ENCODE data around the gene SOX13.
"Not testable (repeated sequence)": the region's sequence is repeated elsewhere in the genome, so short reads cannot be mapped to it uniquely, and the experiment has no call there.

Gene SOX13

DNA sequence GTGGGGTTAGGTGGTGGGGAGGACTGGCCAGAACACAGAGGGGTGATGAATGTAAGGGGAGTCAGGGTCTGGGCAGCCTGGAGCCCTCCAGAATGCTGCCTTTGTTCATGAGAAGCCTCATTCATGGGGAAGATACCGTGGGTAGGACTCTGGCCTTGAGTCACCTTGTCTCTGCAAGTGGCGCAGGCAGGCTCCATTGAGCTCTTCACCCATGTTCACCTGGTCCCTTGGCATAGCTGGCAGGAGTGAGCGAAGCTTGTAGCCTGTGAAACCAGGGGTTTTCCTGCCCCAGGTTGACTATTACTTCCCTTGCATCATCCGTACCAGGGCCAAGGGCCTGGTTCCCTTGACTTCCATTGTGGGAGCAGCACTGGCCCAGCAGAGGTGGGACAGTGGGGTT lies 25.8 kb downstream of the SOX13 start:
- Histone ChIP-seq H3K4me1 (ENCODE audit: insufficient read depth, low read length) (peaks cover 55% of the 10 kb centered on the region), H3K9ac (ENCODE audit: low read depth, low read length) (no peak overlapping the region), H3K9me3 (ENCODE audit: control insufficient read depth, insufficient read depth, low read length) (no peaks in the 10 kb centered on the region), H3K36me3 (ENCODE audit: insufficient read depth, low read length) (no peaks in the 10 kb centered on the region)

DNA sequence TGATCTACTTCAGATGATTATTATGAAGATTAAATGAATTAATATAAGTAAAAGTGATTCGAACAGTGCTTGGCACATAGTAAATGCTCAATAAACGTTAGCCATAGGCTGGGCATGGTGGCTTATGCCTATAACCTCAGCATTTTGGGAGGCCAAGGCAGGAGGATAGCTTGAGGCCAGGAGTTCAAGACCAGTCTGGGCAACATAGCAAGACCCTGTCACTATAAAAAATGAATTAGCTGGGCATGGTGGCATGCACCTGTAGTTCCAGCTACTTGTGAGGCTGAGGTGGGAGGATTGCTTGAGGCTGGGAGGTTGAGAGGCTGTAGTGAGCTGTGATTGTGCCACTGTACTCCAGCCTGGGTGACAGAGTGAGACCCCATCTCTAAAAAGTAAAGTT lies 26.8 kb downstream of the SOX13 start:
- H3K9me3 ChIP-seq (ENCODE audit: control insufficient read depth, insufficient read depth, low read length); H3K9ac ChIP-seq (ENCODE audit: low read depth, low read length); H3K36me3 ChIP-seq (ENCODE audit: insufficient read depth, low read length): not testable (repeated sequence)
- peaks cover 55% of the 10 kb centered on the region for H3K4me1 ChIP-seq (ENCODE audit: insufficient read depth, low read length)

DNA sequence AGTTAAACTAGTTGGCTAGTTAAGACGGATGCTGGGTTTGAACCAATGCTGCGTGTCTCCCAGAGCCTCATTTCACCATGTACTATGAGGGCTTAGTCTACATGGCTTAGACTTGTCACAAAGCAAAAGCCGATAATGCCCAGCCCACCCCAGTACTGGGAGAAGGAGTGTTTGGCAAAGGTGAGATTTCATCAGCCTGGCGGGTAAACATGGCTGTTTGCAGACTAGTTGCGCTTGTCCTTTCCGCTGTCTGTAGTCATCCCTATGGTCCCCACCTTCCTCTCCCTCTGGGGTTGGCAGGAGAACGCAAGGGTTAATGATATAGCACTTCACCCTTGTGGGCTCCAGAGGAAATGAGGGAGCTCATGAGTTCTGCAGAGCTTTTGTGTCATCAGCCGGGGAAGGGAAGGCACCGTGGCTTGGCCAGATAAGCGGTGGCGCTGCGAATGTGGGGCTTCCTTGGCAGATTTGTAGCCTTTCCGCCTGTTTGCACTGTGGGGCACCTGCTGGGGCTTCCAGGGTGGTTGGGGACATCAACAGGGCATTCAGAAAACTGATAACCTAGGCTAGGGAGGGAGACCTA lies 29.2 kb downstream of the SOX13 start:
- peaks cover 55% of the 10 kb centered on the region for H3K4me1 ChIP-seq (ENCODE audit: insufficient read depth, low read length)
- no peak overlapping the region for H3K9ac ChIP-seq (ENCODE audit: low read depth, low read length)
- H3K36me3 ChIP-seq (ENCODE audit: insufficient read depth, low read length) = no peaks in the 10 kb centered on the region
- no peaks in the 10 kb centered on the region for H3K9me3 ChIP-seq (ENCODE audit: control insufficient read depth, insufficient read depth, low read length)

DNA sequence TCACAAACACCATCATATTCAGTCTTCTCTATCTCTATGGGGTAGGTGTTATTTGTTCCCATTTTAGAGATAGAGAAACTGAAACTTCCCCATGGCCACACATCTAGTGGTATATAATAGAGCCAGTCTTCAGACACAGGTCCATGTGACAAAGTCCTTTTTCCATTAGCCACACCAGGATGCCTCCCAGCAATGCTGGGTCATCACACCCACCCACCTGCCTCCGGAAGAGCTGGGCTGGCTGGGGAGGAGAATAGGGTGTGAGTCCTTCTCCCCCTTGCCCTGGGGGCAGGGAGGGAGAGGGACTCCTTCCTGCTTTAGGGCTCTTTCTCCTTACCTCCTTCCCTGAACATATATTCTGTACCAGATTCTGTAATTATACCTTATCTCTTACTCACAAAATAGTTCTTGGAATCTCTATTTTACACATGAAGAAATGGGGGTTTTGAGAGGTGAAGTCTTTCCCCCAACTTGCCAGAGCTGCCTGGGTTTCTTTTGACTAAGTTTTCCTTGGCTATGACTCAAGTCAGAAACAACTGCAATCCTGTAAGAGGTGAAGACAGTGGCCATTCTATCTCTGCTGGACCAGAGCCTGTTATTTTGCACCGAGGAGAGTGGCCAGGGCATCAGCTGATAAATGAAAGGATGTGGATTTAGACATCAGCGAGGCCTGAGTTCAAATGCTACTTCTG lies 30.0 kb downstream of the SOX13 start:
- Histone ChIP-seq H3K36me3 (ENCODE audit: insufficient read depth, low read length) (no peaks in the 10 kb centered on the region), H3K9ac (ENCODE audit: low read depth, low read length) (no peak overlapping the region), H3K4me1 (ENCODE audit: insufficient read depth, low read length) (peaks cover 63% of the 10 kb centered on the region), H3K9me3 (ENCODE audit: control insufficient read depth, insufficient read depth, low read length) (no peaks in the 10 kb centered on the region)

DNA sequence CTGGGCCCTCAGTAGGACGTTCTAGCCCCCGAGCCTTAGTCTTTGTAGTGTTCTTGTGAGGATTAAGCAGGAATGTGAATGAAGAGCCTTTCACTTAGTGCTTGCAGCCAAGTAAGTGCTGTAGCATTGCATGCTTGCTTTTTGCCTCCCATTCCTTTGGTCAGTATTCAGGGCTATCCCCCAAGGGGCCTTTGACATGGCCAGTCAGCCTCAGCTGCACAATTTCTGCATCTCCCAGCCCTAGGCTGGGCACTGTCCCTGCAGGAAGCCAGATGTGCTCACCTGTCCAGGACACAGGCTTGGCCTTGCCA lies 30.5 kb downstream of the SOX13 start:
- Histone ChIP-seq H3K4me1 (ENCODE audit: insufficient read depth, low read length) (peaks cover 67% of the 10 kb centered on the region), H3K9me3 (ENCODE audit: control insufficient read depth, insufficient read depth, low read length) (no peaks in the 10 kb centered on the region)

DNA sequence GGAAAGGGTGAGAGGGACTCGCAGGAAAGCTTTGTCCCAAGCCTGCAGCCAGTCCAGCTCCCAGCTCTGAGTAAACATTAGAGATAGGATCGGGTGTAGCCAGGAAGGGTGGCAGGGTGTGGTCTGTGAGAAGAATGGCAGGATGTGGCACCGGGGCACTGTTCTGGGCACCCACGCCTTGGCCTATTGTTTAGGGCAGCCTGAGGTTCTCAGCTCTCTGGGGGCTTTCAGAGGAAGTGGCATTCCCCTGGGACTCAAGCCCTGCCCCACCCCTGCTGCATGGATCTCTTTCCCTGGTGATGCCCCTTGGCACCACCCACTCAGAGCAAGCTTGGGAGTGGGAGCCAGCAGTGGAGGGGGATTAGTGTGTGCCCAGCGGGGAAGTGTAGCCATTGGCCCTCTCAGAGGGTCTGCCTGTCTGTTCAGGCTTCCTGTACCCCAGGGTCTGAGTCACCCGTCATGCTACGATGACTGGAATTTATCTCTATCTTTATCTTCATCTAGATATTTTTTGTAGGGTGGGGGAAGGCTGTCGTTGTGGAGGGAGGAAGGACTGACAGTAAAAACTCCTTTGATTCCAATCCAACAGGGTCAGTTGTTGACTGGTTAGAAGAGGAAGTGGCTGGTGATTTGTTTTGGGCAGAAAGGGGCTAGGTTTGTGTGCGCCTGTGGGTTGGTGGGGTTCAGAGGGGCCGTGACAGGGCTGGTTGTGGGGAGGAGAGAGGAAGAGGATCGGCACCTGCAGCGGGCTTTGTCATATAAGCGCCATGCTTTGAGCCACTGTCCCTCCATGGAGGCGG lies 31.6 kb downstream of the SOX13 start:
- peaks cover 70% of the 10 kb centered on the region for H3K4me1 ChIP-seq (ENCODE audit: insufficient read depth, low read length)
- H3K9ac ChIP-seq (ENCODE audit: low read depth, low read length) = no peak overlapping the region
- no peaks in the 10 kb centered on the region for H3K36me3 ChIP-seq (ENCODE audit: insufficient read depth, low read length)
- no peaks in the 10 kb centered on the region for H3K9me3 ChIP-seq (ENCODE audit: control insufficient read depth, insufficient read depth, low read length)

More for the DNA sequence above, 30.5 kb downstream of the SOX13 start:
- no peak overlapping the region for H3K9ac ChIP-seq (ENCODE audit: low read depth, low read length)
- H3K36me3 ChIP-seq (ENCODE audit: insufficient read depth, low read length) = no peaks in the 10 kb centered on the region

DNA sequence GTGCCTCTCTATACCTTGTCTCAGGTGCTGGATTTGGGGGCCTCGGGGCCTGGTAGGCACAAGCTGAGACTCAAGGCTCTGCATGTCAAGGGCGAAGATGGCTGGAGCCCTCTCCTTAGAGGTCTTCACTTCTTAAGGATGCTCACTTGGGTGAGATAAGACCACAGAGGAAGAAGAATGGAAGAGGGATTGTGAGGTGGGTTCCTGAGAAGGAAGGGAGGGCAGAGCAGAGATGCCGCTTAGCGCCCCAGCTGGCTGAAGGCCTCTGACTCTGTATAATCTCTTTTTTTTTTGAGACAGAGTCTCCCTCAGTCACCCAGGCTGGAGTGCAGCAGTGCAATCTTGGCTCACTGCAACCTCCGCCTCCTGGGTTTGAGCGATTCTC lies 32.2 kb downstream of the SOX13 start:
- H3K36me3 ChIP-seq (ENCODE audit: insufficient read depth, low read length) = no peaks in the 10 kb centered on the region
- no peak overlapping the region for H3K9ac ChIP-seq (ENCODE audit: low read depth, low read length)
- H3K4me1 ChIP-seq (ENCODE audit: insufficient read depth, low read length) = peaks cover 71% of the 10 kb centered on the region
- no peaks in the 10 kb centered on the region for H3K9me3 ChIP-seq (ENCODE audit: control insufficient read depth, insufficient read depth, low read length)

DNA sequence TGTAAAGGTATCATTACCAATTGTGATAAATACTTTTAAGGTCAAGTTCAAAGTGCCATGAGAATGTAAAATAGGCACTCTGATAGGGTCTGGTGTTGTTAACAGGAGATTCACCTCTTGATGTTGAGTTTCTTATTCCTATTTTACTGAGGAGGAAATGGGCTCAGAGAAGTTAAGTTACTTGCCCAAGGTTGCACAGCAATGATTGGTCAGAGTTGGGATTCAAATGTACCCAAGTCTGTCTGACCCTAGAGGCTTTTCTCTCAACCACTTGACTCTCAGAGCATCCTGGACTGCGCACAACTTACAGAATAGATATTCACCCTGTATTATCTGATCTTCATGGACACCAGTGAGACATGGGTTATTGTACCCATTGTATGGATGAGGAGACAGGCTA lies 33.9 kb downstream of the SOX13 start:
- H3K36me3 ChIP-seq (ENCODE audit: insufficient read depth, low read length) = no peaks in the 10 kb centered on the region
- no peaks in the 10 kb centered on the region for H3K9me3 ChIP-seq (ENCODE audit: control insufficient read depth, insufficient read depth, low read length)
- no peak overlapping the region for H3K9ac ChIP-seq (ENCODE audit: low read depth, low read length)
- H3K4me1 ChIP-seq (ENCODE audit: insufficient read depth, low read length) = peaks cover 75% of the 10 kb centered on the region

DNA sequence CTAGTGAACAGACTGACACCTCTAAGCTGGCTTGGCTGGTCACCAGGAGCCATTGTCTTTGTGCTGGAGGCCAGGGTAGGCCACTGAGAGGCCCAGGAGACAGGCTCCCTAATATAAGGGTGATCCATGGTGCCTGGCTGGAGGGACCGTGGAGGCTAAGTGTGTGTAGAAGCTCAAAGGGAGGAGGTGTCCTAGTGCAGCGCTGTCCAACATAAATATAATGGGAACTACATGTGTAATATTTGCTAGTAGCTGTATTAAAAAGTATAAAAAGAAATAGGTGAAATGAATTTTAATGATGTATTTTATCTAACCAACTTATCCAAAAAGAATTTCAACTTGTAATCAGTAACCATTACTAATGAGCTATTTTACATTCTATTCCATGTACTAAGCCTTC lies 35.0 kb downstream of the SOX13 start:
- H3K9me3 ChIP-seq (ENCODE audit: control insufficient read depth, insufficient read depth, low read length) = no peaks in the 10 kb centered on the region
- H3K4me1 ChIP-seq (ENCODE audit: insufficient read depth, low read length) = peaks cover 64% of the 10 kb centered on the region
- H3K36me3 ChIP-seq (ENCODE audit: insufficient read depth, low read length) = no peaks in the 10 kb centered on the region
- H3K9ac ChIP-seq (ENCODE audit: low read depth, low read length) = no peak overlapping the region

DNA sequence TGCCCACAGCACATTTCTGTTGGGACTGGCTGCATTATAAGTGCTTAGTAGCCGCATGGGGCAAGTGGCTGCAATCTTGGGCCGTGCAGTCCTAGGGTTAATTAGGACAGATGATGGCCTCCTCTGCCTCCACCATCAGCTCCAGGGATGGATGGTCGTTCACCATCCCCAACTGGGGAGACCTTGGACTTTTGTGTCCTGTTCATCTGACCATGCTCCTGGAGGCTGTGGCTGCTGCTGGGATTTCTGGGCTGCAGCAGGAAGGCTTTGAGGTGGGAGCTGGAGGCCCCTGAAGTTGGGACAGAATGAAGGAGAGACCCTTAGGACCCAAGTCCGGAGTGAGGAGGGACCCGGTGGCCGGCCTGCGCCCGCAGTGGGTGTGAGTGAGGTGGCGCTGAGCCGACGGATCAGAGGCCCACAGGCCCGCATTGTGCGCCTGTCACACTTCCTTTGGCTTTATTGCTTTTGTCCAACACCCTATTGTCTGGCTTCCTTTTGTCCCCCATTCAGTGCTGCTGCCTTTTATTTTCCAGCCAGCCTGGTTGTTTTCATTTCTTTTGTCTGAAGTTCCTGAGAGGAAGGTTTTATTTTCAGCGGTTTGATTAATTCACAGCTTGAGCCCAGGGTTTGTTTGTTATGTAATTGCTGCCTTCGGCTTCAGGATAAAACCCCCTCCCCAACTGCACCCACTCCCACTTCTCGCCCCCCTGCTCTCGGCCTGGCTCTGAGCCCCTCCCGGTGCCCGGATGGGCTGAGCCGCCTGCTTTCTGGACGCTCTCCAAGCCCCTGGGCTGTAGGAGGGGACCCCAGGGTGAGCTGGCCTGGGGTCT lies 35.6 kb downstream of the SOX13 start:
- Histone ChIP-seq H3K9me3 (ENCODE audit: control insufficient read depth, insufficient read depth, low read length) (no peaks in the 10 kb centered on the region), H3K36me3 (ENCODE audit: insufficient read depth, low read length) (no peaks in the 10 kb centered on the region), H3K4me1 (ENCODE audit: insufficient read depth, low read length) (peaks cover 62% of the 10 kb centered on the region), H3K9ac (ENCODE audit: low read depth, low read length) (no peak overlapping the region)

DNA sequence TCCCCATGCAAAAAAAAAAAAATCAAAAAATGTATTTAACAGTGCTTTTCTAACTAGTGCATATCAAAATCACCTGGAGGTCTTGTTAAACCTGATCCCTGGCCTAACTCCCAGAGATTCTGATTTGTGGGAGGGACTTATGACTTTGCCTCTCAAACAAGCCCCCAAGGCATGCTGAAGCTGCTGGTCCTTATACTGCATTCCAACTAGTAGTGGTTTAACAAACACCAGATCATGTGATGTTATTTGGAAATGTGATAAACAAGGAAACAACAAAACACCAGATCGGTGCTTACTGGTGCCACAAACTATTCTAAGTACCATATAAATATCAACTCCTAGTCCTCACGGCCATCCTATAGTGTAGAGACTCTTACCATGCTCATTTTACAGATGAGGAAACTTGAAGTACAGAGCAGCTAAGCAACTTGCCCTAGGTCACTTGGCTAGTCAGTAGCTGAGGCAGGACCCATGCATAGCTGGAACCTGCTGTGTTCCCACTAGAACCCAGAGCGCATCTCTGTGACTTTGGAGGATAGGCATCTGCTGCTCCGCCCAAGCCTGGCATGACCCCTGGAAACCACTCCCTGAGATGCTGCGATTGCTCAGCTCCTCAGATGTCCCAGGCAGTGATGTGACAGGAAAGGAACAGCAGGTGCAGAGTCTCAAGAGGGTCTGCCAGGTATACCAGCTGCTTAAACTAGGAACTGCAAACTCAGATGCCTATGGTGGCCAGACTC lies 38.1 kb downstream of the SOX13 start:
- no peaks in the 10 kb centered on the region for H3K9me3 ChIP-seq (ENCODE audit: control insufficient read depth, insufficient read depth, low read length)
- H3K36me3 ChIP-seq (ENCODE audit: insufficient read depth, low read length) = peaks cover 9% of the 10 kb centered on the region
- H3K9ac ChIP-seq (ENCODE audit: low read depth, low read length) = no peak overlapping the region
- peaks cover 43% of the 10 kb centered on the region for H3K4me1 ChIP-seq (ENCODE audit: insufficient read depth, low read length)

DNA sequence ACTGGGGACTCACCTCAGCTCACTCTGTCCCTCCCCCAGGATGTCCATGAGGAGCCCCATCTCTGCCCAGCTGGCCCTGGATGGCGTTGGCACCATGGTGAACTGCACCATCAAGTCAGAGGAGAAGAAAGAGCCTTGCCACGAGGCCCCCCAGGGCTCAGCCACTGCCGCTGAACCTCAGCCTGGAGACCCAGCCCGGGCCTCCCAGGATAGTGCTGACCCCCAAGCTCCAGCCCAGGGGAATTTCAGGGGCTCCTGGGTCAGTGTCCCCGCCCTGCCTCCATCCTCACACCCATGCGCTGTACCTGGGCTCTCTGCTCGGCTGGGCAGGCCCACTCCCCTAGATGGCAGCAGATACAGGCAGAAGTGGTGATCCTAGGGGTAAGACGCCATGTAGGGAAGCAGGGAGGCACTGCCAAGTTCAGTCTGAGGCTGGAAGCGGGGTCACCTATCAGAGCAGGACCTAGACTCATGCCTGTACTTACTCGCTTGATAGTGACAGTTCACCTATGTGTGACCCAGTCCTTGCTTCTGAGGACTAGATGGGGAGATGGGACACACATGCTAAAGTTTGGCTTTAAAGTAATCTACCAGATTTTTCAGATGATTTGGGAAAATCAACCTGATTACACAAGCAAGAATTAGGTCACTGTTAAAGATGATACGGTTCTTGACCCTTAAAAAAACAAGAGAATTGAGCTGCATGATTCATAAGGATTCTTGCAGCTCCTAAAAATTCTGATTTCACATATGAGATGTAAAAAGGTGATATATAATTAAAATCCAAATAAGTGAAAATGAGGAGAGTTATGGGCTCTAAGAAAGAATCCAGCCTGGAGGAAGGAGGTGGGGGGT lies 40.2 kb downstream of the SOX13 start:
- Histone ChIP-seq H3K9me3 (ENCODE audit: control insufficient read depth, insufficient read depth, low read length) (no peaks in the 10 kb centered on the region), H3K9ac (ENCODE audit: low read depth, low read length) (no peak overlapping the region), H3K36me3 (ENCODE audit: insufficient read depth, low read length) (peaks cover 9% of the 10 kb centered on the region), H3K4me1 (ENCODE audit: insufficient read depth, low read length) (peaks cover 32% of the 10 kb centered on the region)

DNA sequence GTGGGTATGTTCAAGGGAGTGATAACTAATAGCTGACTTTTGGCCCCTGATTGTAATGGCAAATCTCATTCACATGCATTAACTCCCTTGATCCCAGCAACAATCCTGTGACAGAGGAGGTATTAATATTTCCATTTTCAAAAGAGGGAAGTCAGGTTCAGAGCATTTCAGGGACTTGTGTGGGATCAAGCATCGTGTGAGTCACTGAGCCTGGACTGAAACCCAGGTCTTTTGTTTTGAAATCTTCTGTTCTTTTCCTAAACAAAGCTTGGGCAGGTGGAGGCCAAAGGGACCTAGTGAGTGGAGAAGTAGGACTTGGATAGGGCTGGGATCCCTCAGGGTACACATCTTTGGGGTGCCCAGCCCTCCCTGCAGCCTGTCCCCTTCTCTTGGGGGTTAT lies 41.0 kb downstream of the SOX13 start:
- no peak overlapping the region for H3K9ac ChIP-seq (ENCODE audit: low read depth, low read length)
- H3K36me3 ChIP-seq (ENCODE audit: insufficient read depth, low read length) = peaks cover 9% of the 10 kb centered on the region
- H3K4me1 ChIP-seq (ENCODE audit: insufficient read depth, low read length) = peaks cover 28% of the 10 kb centered on the region
- no peaks in the 10 kb centered on the region for H3K9me3 ChIP-seq (ENCODE audit: control insufficient read depth, insufficient read depth, low read length)

Data from ES-I3 (cell line).